GM23248 (cell line): ENCODE results near the gene CDH22. TPM values are rescaled to one million over a fixed set of nuclear protein-coding genes. Genes with fewer than 3 reads are reported as not detected.

ENCODE experiments used
- DNase-seq: peaks from one replicate; pipeline ENCODE4 v3.0.0-alpha.2; 2015
- H2AFZ ChIP-seq: fragments of 200-600 bp; sonication (generic); 2 replicates; pipeline ENCODE4 v1.6.1; 2016; ENCODE audit warnings: antibody characterized with exemption
- H3F3A ChIP-seq: fragments of 200-600 bp; sonication (generic); 2 replicates; pipeline ENCODE4 v1.6.1; 2016; ENCODE audit warnings: mild to moderate bottlenecking, antibody characterized with exemption, mixed run types; ENCODE audit not compliant: insufficient read depth
- H3K27ac ChIP-seq: fragments of 200-600 bp; sonication (generic); 2 replicates; pipeline ENCODE4 v1.5.1; 2016; ENCODE audit warnings: mild to moderate bottlenecking
- H3K27me3 ChIP-seq: fragments of 200-600 bp; sonication (generic); replicated peaks from 2 replicates; pipeline ENCODE4 v1.6.1; 2016; ENCODE audit warnings: mild to moderate bottlenecking; ENCODE audit not compliant: insufficient read depth
- H3K36me3 ChIP-seq: fragments of 200-600 bp; sonication (generic); 2 replicates; pipeline ENCODE4 v1.6.1; 2016; ENCODE audit warnings: low read depth, mild to moderate bottlenecking
- H3K4me1 ChIP-seq: fragments of 200-600 bp; sonication (generic); 2 replicates; pipeline ENCODE4 v1.6.1; 2016; ENCODE audit warnings: mild to moderate bottlenecking; ENCODE audit not compliant: insufficient read depth
- H3K4me2 ChIP-seq: fragments of 200-600 bp; sonication (generic); one replicate; pipeline ENCODE4 v1.6.1; 2016; ENCODE audit warnings: mild to moderate bottlenecking; ENCODE audit not compliant: unreplicated experiment
- H3K4me3 ChIP-seq: fragments of 200-600 bp; sonication (generic); 2 replicates; pipeline ENCODE4 v1.5.1; 2016; ENCODE audit warnings: mild to moderate bottlenecking
- H3K79me2 ChIP-seq: fragments of 200-600 bp; sonication (generic); 2 replicates; pipeline ENCODE4 v1.6.1; 2016; ENCODE audit warnings: mild to moderate bottlenecking; ENCODE audit not compliant: insufficient read depth
- H3K9ac ChIP-seq: fragments of 200-600 bp; sonication (generic); 2 replicates; pipeline ENCODE4 v1.6.1; 2016; ENCODE audit warnings: mild to moderate bottlenecking
- H3K9me2 ChIP-seq: fragments of 200-600 bp; sonication (generic); 2 replicates; pipeline ENCODE4 v1.6.1; 2016; ENCODE audit warnings: mixed run types, mild to moderate bottlenecking, moderate library complexity; ENCODE audit not compliant: insufficient read depth
- H3K9me3 ChIP-seq: fragments of 200-600 bp; sonication (generic); one replicate; pipeline ENCODE4 v1.6.1; 2017; ENCODE audit warnings: low read depth
- H4K20me1 ChIP-seq: fragments of 200-600 bp; sonication (generic); 2 replicates; pipeline ENCODE4 v1.6.0; 2016; ENCODE audit not compliant: insufficient read depth
- EZH2 ChIP-seq: fragments of 200-600 bp; sonication (generic); IDR thresholded peaks from 2 replicates; pipeline ENCODE4 v1.6.1; 2018; ENCODE audit warnings: antibody characterized with exemption, mild to moderate bottlenecking; ENCODE audit not compliant: insufficient read depth, poor library complexity, severe bottlenecking
- EZH2phosphoT487 ChIP-seq: fragments of 200-600 bp; sonication (generic); IDR thresholded peaks from 2 replicates; pipeline ENCODE4 v1.6.1; 2018; ENCODE audit warnings: antibody characterized with exemption, moderate library complexity, mild to moderate bottlenecking, low read depth; ENCODE audit not compliant: insufficient read depth
- WGBS, 2 experiments: methylation state at CpG; one replicate each; pipeline ENCODE4 v1.1.6; 2015 to 2017; ENCODE audit warnings: low lambda C conversion rate in 2 of 2, low coverage in 1 of 2; ENCODE audit errors: missing lambda C conversion rate in 2 of 2; 5-methylcytosine and 5-hydroxymethylcytosine counted together
- in situ Hi-C: fragments of 300-500 bp; cut with MboI; formaldehyde crosslinking; loops from 2 replicates; pipeline ENCODE4 v1.15.0; 2020
- polyA plus RNA-seq: library from polyadenylated mRNA; unstranded; fragments of >200 nt; fragmentation: Nextera tagmentation; extraction: Ambion mirVana; gene quantifications from 2 replicates; pipeline ENCODE4 v1.2.1, GENCODE V29; 2016
- total RNA-seq: library from RNA; depleted of rRNA; stranded (reverse); fragments of >200 nt; shearing (Covaris generic); gene quantifications from 2 replicates; pipeline ENCODE4 v1.2.3, GENCODE V29; 2014

CDH22 gene
- total and polyA plus RNA-seq, 2 experiments from 2014 or later = not detected

DNA sequence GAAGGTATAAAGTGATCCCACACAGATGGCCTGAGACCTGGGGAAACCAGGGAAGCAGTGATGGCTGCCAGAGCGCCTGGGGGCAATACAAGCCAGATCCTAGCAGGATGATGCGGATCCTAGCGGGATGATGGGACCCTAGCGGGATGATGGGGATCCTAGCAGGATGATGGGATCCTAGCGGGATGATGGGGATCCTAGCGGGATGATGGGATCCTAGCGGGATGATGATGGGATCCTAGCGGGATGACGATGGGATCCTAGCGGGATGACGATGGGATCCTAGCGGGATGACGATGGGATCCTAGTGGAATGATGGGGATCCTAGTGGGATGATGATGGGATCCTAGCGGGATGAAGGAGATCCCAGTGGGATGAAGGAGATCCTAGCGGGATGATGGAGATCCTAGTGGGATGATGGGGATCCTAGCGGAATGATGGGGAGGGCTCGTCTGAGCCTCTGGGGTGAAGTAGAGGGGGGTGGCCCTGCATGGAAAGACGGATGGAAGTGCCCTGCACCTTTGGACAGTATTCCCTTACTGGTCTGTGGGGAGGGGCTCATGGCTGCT lies 44.2 kb upstream of the CDH22 start:
- WGBS, 2 experiments = 89 to 94% methylated on average over 17 to 18 of the region's 18 CpGs
- no peaks in the 10 kb centered on the region for H4K20me1 ChIP-seq
- H2AFZ ChIP-seq = no peak overlapping the region
- H3K27ac ChIP-seq = no peak overlapping the region
- H3K79me2 ChIP-seq = no peaks in the 10 kb centered on the region
- no peaks in the 10 kb centered on the region for H3K9me3 ChIP-seq
- H3K4me1 ChIP-seq = peaks cover 16% of the 10 kb centered on the region
- H3K36me3 ChIP-seq = no peaks in the 10 kb centered on the region
- H3K9me2 ChIP-seq = no peaks in the 10 kb centered on the region
- H3F3A ChIP-seq = 0 out of 2 replicates have a peak, but pooled peaks cover 5% of the 10 kb centered on the region
- H3K4me3 ChIP-seq = no peak overlapping the region
- in situ Hi-C loops = no loop called here
- H3K9ac ChIP-seq = no peak overlapping the region
- no peaks in the 10 kb centered on the region for H3K27me3 ChIP-seq
- TF ChIP-seq EZH2phosphoT487 = no peak
- H3K4me2 ChIP-seq = no peak overlapping the region
- DNase-seq = no peak

DNA sequence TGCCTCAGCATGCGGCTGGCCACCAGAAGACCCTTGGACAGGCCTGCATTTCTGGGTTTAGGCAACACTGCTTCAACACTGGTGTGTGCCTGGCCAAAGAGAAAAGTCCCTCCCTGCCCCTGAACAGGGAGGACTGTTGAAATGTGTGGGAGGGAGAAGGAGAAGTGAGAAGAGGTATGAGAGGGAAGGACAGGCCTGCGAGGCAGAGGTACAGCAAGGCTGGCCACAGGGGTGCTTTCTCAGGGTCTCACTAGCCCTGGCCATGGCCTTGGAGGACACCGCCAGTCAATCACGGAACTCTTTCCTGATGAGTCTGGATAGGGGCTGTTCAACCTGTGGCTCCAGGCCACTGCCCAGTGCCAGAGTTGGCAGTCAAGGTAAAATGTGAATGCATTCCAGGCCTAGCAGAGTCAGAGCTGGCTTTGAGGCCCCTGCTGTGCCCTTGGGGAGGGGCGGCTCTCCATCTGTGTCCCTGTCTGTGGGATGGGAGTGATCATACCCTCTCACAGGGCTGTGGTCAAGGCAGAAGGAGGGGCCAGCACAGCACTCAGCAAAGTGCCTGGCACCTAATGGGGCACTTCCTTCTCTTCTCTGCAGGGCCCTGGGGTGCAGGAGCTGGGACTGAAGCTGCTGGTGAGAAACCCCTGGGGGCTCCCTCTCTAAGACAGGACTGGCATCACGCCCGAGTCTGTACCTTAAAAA lies 43.2 kb upstream of the CDH22 start:
- WGBS, 2 experiments = 83 to 89% methylated on average over 7 of the region's 7 CpGs
- no peaks in the 10 kb centered on the region for H3K36me3 ChIP-seq
- H3F3A ChIP-seq = 0 out of 2 replicates have a peak, but pooled peaks cover 5% of the 10 kb centered on the region
- DNase-seq = no peak
- no peaks in the 10 kb centered on the region for H3K9me2 ChIP-seq
- no peak overlapping the region for H3K4me2 ChIP-seq
- no peaks in the 10 kb centered on the region for H3K27me3 ChIP-seq
- TF ChIP-seq EZH2 = no peak
- no peak for TF ChIP-seq EZH2phosphoT487
- H3K9me3 ChIP-seq = no peaks in the 10 kb centered on the region
- H4K20me1 ChIP-seq = no peaks in the 10 kb centered on the region
- H3K79me2 ChIP-seq = no peaks in the 10 kb centered on the region
- H3K9ac ChIP-seq = no peak overlapping the region
- H2AFZ ChIP-seq = no peak overlapping the region
- peaks cover 16% of the 10 kb centered on the region for H3K4me1 ChIP-seq
- in situ Hi-C loops = no loop called here
- no peak overlapping the region for H3K4me3 ChIP-seq
- H3K27ac ChIP-seq = peak overlapping the region; percentile 72

DNA sequence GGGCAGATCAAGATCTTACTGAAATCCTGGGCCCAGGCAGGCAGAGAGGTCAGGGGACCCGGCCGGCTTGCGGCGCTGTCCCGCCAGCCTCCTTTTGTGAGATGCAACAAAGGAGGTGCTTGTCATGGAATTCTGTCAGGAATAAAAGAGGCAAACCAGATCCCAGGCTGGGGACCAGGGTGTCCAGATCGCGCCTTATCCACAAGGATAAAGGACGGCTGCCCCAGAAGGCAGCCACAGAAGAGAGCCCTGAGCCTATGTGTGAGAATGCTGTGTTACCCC lies 42.6 kb upstream of the CDH22 start:
- Histone ChIP-seq H3K9ac (peak overlapping the region; percentile 64), H3F3A (0 out of 2 replicates have a peak, but pooled peaks cover 5% of the 10 kb centered on the region), H3K27ac (peak overlapping the region; percentile 72), H3K79me2 (no peaks in the 10 kb centered on the region), H3K4me1 (peaks cover 16% of the 10 kb centered on the region), H3K9me3 (no peaks in the 10 kb centered on the region), H3K9me2 (no peaks in the 10 kb centered on the region), H4K20me1 (no peaks in the 10 kb centered on the region), H3K4me2 (peak overlapping the region; percentile 16), H3K4me3 (no peak overlapping the region), H2AFZ (no peak overlapping the region), H3K36me3 (no peaks in the 10 kb centered on the region), H3K27me3 (no peaks in the 10 kb centered on the region)
- TF ChIP-seq EZH2phosphoT487 (no peak), EZH2 (no peak)
- WGBS, 2 experiments = 77% methylated on average over 8 of the region's 8 CpGs
- no peak for DNase-seq
- in situ Hi-C loops = no loop called here

DNA sequence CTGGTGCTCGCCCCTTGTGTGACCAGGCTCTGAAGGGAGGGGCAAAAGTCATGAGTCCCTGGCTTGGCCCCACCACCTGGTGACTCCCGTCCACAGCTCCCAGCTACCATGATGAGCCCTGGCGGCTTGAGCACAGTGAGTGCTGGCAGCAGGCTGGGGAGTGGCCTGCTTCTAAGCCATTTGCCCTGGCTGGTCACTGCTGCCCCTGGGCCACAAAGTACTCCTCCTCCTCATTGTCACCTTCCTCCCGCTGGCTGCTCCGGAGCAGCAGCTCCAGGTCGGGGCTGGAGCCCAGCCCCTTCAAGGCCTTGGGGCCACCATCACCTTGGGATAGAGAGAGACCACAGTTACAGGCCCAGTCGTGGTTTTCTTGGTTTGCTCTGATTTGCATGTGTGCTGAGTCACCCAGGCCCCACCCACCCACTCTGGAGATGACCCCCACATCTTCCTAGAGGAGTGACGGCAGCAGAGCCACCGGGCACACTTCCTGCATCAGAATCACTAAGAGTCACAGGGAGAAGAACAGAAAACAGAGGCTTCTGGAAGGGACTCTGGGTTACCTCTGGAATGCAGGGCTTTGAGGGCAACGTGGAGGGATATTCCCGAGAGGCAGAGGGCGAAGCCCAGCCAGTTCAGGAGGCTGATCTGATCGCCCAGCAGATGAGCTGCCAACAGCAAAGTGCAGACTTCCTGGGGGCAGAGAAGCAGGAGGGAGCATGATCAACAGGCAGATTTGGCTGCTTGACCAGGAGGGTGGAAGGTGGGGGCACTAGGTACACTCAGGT lies 42.1 kb upstream of the CDH22 start:
- H3K9ac ChIP-seq = peak overlapping the region; percentile 64
- H3K4me2 ChIP-seq = peak overlapping the region; percentile 16
- no peaks in the 10 kb centered on the region for H3K36me3 ChIP-seq
- H3K27ac ChIP-seq = peak overlapping the region; percentile 72
- 28 to 36% methylated on average over 13 of the region's 13 CpGs for WGBS, 2 experiments
- H4K20me1 ChIP-seq = no peaks in the 10 kb centered on the region
- H3K4me3 ChIP-seq = no peak overlapping the region
- in situ Hi-C loops = no loop called here
- H3K27me3 ChIP-seq = no peaks in the 10 kb centered on the region
- no peak overlapping the region for H2AFZ ChIP-seq
- peaks cover 16% of the 10 kb centered on the region for H3K4me1 ChIP-seq
- 0 out of 2 replicates have a peak, but pooled peaks cover 5% of the 10 kb centered on the region for H3F3A ChIP-seq
- H3K9me2 ChIP-seq = no peaks in the 10 kb centered on the region
- TF ChIP-seq EZH2 = no peak
- no peak for TF ChIP-seq EZH2phosphoT487
- no peaks in the 10 kb centered on the region for H3K79me2 ChIP-seq
- no peaks in the 10 kb centered on the region for H3K9me3 ChIP-seq
- peak; percentile 89 for DNase-seq
